H9 (cell line): Measurements from ENCODE around the gene MYL9. TPM values are rescaled to one million over a fixed set of nuclear protein-coding genes. Genes with fewer than 3 reads are reported as not detected.

Source experiments
- DNase-seq: peaks from one replicate; pipeline ENCODE4 v3.0.0-alpha.2; 2017
- H2AFZ ChIP-seq: one replicate; pipeline ENCODE4 v1.6.1; 2013; ENCODE audit warnings: mild to moderate bottlenecking, low read length, control low read depth, moderate library complexity
- H2AK5ac ChIP-seq: 2 replicates; pipeline ENCODE4 v1.6.1; 2013; ENCODE audit warnings: low read length, control low read depth, mixed read lengths; ENCODE audit not compliant: insufficient read length
- H2BK120ac ChIP-seq: one replicate; pipeline ENCODE4 v1.6.1; 2013; ENCODE audit warnings: low read depth, mild to moderate bottlenecking, low read length, control low read depth, inconsistent platforms; ENCODE audit not compliant: poor library complexity, severe bottlenecking
- H2BK12ac ChIP-seq: 2 replicates; pipeline ENCODE4 v1.6.1; 2013; ENCODE audit warnings: low read length, control low read depth, mixed read lengths, low read depth; ENCODE audit not compliant: insufficient read length
- H2BK15ac ChIP-seq: 2 replicates; pipeline ENCODE4 v1.6.1; 2013; ENCODE audit warnings: low read depth, low read length, control low read depth
- H2BK20ac ChIP-seq: one replicate; pipeline ENCODE4 v1.6.1; 2013; ENCODE audit warnings: low read depth, mild to moderate bottlenecking, low read length, control low read depth, inconsistent platforms; ENCODE audit not compliant: poor library complexity, severe bottlenecking
- H2BK5ac ChIP-seq: 2 replicates; pipeline ENCODE4 v1.6.1; 2013; ENCODE audit warnings: low read length, control low read depth, mixed read lengths; ENCODE audit not compliant: insufficient read length
- H3K14ac ChIP-seq: 2 replicates; pipeline ENCODE4 v1.6.1; 2013; ENCODE audit warnings: low read length, control low read depth; ENCODE audit not compliant: insufficient read depth
- H3K18ac ChIP-seq: 2 replicates; pipeline ENCODE4 v1.6.1; 2013; ENCODE audit warnings: low read depth, mild to moderate bottlenecking, mixed read lengths, low read length, control low read depth; ENCODE audit not compliant: insufficient read length
- H3K23ac ChIP-seq: 2 replicates; pipeline ENCODE4 v1.6.1; 2013; ENCODE audit warnings: low read length, control low read depth, mixed read lengths, low read depth; ENCODE audit not compliant: insufficient read length
- H3K23me2 ChIP-seq: 2 replicates; pipeline ENCODE4 v1.6.1; 2013; ENCODE audit warnings: low read depth, mild to moderate bottlenecking, mixed read lengths, low read length, control low read depth; ENCODE audit not compliant: insufficient read length, poor library complexity, severe bottlenecking
- H3K27ac ChIP-seq: 2 replicates; pipeline ENCODE4 v1.5.1; 2013; ENCODE audit warnings: low read length, control low read depth, mixed read lengths, low read depth; ENCODE audit not compliant: insufficient read length
- H3K27me3 ChIP-seq: 2 replicates; pipeline ENCODE4 v1.6.1; 2013; ENCODE audit warnings: low read length, control low read depth, inconsistent platforms; ENCODE audit not compliant: insufficient read depth
- H3K4ac ChIP-seq: 2 replicates; pipeline ENCODE4 v1.6.1; 2013; ENCODE audit warnings: low read depth, mild to moderate bottlenecking, control low read depth, inconsistent platforms, low read length, moderate library complexity
- H3K4me1 ChIP-seq: 2 replicates; pipeline ENCODE4 v1.6.1; 2013; ENCODE audit warnings: low read length, control low read depth, inconsistent platforms; ENCODE audit not compliant: insufficient read depth
- H3K4me2 ChIP-seq: 2 replicates; pipeline ENCODE4 v1.6.1; 2013; ENCODE audit warnings: low read length, control low read depth, mixed read lengths; ENCODE audit not compliant: insufficient read length, insufficient read depth
- H3K56ac ChIP-seq: 2 replicates; pipeline ENCODE4 v1.6.1; 2013; ENCODE audit warnings: low read depth, mild to moderate bottlenecking, mixed read lengths, low read length, control low read depth; ENCODE audit not compliant: insufficient read length
- H3K79me1 ChIP-seq: 2 replicates; pipeline ENCODE4 v1.6.1; 2013; ENCODE audit warnings: low read depth, mild to moderate bottlenecking, moderate library complexity, low read length, control low read depth, inconsistent platforms; ENCODE audit not compliant: insufficient read depth, poor library complexity, severe bottlenecking
- H3K79me2 ChIP-seq: 2 replicates; pipeline ENCODE4 v1.6.1; 2013; ENCODE audit warnings: low read length, control low read depth, inconsistent platforms; ENCODE audit not compliant: insufficient read depth
- H3K9ac ChIP-seq: 2 replicates; pipeline ENCODE4 v1.6.1; 2013; ENCODE audit warnings: low read length, control low read depth, mixed read lengths; ENCODE audit not compliant: insufficient read length; ENCODE audit errors: extremely low read depth
- H3K9me3 ChIP-seq: one replicate; pipeline ENCODE4 v1.6.1; 2013; ENCODE audit warnings: low read depth, low read length, inconsistent platforms; ENCODE audit not compliant: control insufficient read depth
- H3T11ph ChIP-seq: one replicate; pipeline ENCODE4 v1.6.1; 2013; ENCODE audit warnings: mild to moderate bottlenecking, low read length, control low read depth, inconsistent platforms
- H4K20me1 ChIP-seq: one replicate; pipeline ENCODE4 v1.6.1; 2013; ENCODE audit not compliant: control insufficient read depth, insufficient read length, insufficient read depth
- H4K5ac ChIP-seq: 2 replicates; pipeline ENCODE4 v1.6.1; 2013; ENCODE audit warnings: low read depth, mild to moderate bottlenecking, mixed read lengths, low read length, control low read depth; ENCODE audit not compliant: insufficient read length
- H4K8ac ChIP-seq: replicated peaks from 2 replicates; pipeline ENCODE4 v1.6.1; 2013; ENCODE audit warnings: low read length, control low read depth, mixed read lengths, low read depth; ENCODE audit not compliant: insufficient read length
- H4K91ac ChIP-seq: 2 replicates; pipeline ENCODE4 v1.6.1; 2013; ENCODE audit warnings: low read depth, mild to moderate bottlenecking, moderate library complexity, mixed read lengths, low read length, control low read depth; ENCODE audit not compliant: insufficient read length
- H3K27ac Mint-ChIP-seq, 3 experiments: 2 replicates in 2 of 3; 3 replicates in 1 of 3; pipeline ENCODE4 v1.8.0; 2020 to 2021; ENCODE audit warnings: mixed read lengths in 3 of 3, mild to moderate bottlenecking in 1 of 3, moderate library complexity in 1 of 3
- H3K27me3 Mint-ChIP-seq: 2 replicates; pipeline ENCODE4 v1.8.0; 2021; ENCODE audit warnings: low read depth, mild to moderate bottlenecking, moderate library complexity, mixed read lengths
- H3K36me3 Mint-ChIP-seq, 3 experiments: 2 replicates in 2 of 3; 3 replicates in 1 of 3; pipeline ENCODE4 v1.8.0; 2020 to 2021; ENCODE audit warnings: low read depth in 3 of 3, mixed read lengths in 3 of 3; ENCODE audit not compliant: insufficient read depth in 1 of 3
- H3K4me1 Mint-ChIP-seq, 2 experiments: 2 replicates each; pipeline ENCODE4 v1.8.0; 2020; ENCODE audit warnings: mixed read lengths in 2 of 2
- H3K4me3 Mint-ChIP-seq, 2 experiments: 2 replicates in 1 of 2; 3 replicates in 1 of 2; pipeline ENCODE4 v1.8.0; 2020 to 2021; ENCODE audit warnings: mild to moderate bottlenecking in 2 of 2, mixed read lengths in 2 of 2, moderate library complexity in 1 of 2
- H3K9me3 Mint-ChIP-seq, 2 experiments: 2 replicates in 1 of 2; 3 replicates in 1 of 2; pipeline ENCODE4 v1.8.0; 2020; ENCODE audit warnings: mild to moderate bottlenecking in 2 of 2, mixed read lengths in 2 of 2, moderate library complexity in 1 of 2
- CTCF ChIP-seq: fragments of 200-600 bp; sonication (generic); conservative IDR thresholded peaks from 3 replicates; pipeline ENCODE4 v1.8.0; 2021; ENCODE audit warnings: antibody characterized with exemption, mild to moderate bottlenecking
- WGBS: extraction: QIAGEN DNeasy Blood & Tissue Kit; methylation state at CpG from one replicate; pipeline ENCODE4 v1.1.7; 2013; ENCODE audit warnings: missing lambda C conversion rate, low lambda C conversion rate, mixed read lengths; ENCODE audit not compliant: insufficient read length; ENCODE audit errors: extremely low coverage; 5-methylcytosine and 5-hydroxymethylcytosine counted together
- total RNA-seq: library from RNA; stranded (reverse); gene quantifications from 2 replicates; pipeline ENCODE4 v1.2.1, GENCODE V29; 2021

The MYL9 gene
- total RNA-seq, 1 experiment from 2014 or later = 218 TPM

- H3K4me1 ChIP-seq = no peaks in the 10 kb centered on the region
- H2BK5ac ChIP-seq = no peak overlapping the region
- no peak overlapping the region for H3K4ac ChIP-seq
- peak; percentile 32; the same call in 1 of the 3 replicates for TF ChIP-seq CTCF
- no peaks in the 10 kb centered on the region for H3K79me1 ChIP-seq
- no peak overlapping the region for H3K27ac Mint-ChIP-seq
- H3K4me1 Mint-ChIP-seq = no peaks in the 10 kb centered on the region
- no peak overlapping the region for H3K14ac ChIP-seq
- H3K23ac ChIP-seq = no peak overlapping the region
- DNase-seq = no peak
- no peak overlapping the region for H4K5ac ChIP-seq
- no peak overlapping the region for H3K56ac ChIP-seq
- H3K9me3 ChIP-seq = no peaks in the 10 kb centered on the region
- H2BK12ac ChIP-seq = no peak overlapping the region
- H4K20me1 ChIP-seq = no peaks in the 10 kb centered on the region
- H3K27ac ChIP-seq = no peak overlapping the region
- no peaks in the 10 kb centered on the region for H3K23me2 ChIP-seq
- H3K4me2 ChIP-seq = no peak overlapping the region
- H3K36me3 Mint-ChIP-seq = peaks cover 14 to 67% (median 63%) of the 10 kb centered on the region in 3 experiments; a peak in 6 of 7 replicates
- H2BK20ac ChIP-seq = no peak overlapping the region
- WGBS = no CpG with 5 or more reads among the region's 4 CpGs
- H3K4me3 Mint-ChIP-seq = no peak overlapping the region
- no peak overlapping the region for H3T11ph ChIP-seq
- no peak overlapping the region for H2AFZ ChIP-seq
- no peak overlapping the region for H3K18ac ChIP-seq
- no peak overlapping the region for H2BK15ac ChIP-seq
- H3K27me3 ChIP-seq = no peaks in the 10 kb centered on the region
- no peak overlapping the region for H3K9ac ChIP-seq
- no peaks in the 10 kb centered on the region for H3K79me2 ChIP-seq
- H3K9me3 Mint-ChIP-seq = no peaks in the 10 kb centered on the region
- no peak overlapping the region for H2BK120ac ChIP-seq
- no peak overlapping the region for H4K8ac ChIP-seq
- H4K91ac ChIP-seq = no peak overlapping the region
- H3K27me3 Mint-ChIP-seq = no peaks in the 10 kb centered on the region
- H2AK5ac ChIP-seq = no peak overlapping the region
Measured at GRCh38 chr20:36504295-36504694, 37.0 kb upstream of the MYL9 start.
